NCI-H128 (cell line): Measurements from ENCODE around the gene MROH8.
"Not testable (repeated sequence)": the region's sequence is repeated elsewhere in the genome, so short reads cannot be mapped to it uniquely, and the experiment has no call there.

Experiments
- DNase-seq: peaks from one replicate; lab custom pipeline; 2025; ENCODE audit not compliant: unreplicated experiment; lab: John Stamatoyannopoulos, UW

Gene MROH8

DNA sequence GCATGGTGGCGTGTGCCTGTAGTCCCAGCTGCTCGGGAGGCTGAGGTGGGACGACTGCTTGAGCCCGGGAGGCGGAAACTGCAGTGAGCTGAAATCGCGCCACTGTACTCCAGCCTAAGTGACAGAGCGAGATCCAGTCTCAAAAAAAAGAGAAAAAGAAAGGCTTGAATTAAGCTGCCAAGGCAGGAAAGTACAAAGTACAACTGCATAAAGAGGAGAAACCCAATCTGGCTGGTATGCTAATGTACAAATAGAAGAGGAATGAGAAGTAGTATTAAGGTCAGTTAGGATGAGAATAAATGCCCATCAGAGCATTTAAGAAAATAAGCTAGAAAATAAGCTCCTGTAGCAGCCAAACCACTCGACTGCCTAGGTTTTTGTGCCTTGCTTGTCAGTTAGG, 23.4 kb downstream of the MROH8 start:
- no peak for DNase-seq

DNA sequence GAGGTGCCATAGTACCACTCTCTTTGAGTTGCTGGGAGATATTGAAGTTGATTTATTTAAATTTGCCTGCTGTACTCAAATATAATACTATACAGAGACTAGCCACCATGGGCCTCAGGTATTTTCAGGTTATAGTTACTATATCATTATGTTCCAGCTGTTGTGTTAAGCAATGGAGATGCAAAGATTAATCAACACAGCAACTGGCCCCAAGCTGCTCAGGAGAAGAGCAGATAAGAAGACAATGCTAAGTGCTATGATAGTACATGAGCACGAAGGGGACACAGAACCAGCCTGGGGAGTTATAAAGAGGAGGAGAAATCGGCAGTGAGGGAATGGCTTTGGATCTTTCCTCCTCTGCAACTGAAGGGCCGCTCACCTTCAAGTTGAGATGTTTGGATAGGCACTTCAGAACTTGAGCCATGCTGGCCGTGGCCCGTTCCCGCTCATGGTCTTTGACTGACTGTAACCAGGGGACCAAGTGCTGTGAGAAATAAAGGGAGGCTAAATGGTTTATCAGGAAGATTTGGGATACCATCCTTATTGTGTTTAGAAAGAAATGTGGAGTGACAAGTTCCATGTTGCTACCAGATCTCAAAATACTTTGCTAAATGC, 24.6 kb downstream of the MROH8 start:
- DNase-seq: no peak

DNA sequence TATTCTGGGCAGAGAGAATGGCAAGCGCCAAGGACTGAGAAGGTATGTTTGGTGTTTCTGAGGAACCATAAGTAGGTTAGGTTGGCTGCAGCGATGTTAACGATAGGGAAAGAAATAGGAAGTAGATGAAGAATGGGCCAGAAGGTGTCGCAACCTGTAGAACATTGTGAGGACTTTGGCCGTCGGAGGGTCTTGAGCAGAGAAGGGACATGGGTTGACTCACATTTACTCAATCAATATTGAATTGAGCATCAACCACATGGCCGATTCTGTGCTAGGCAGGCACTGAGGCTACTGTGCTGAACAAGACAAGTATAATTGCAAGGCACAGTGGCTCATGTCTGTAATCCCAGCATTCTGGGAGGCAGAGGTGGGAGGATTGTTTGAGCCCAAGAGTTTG, 27.1 kb downstream of the MROH8 start:
- no peak for DNase-seq

DNA sequence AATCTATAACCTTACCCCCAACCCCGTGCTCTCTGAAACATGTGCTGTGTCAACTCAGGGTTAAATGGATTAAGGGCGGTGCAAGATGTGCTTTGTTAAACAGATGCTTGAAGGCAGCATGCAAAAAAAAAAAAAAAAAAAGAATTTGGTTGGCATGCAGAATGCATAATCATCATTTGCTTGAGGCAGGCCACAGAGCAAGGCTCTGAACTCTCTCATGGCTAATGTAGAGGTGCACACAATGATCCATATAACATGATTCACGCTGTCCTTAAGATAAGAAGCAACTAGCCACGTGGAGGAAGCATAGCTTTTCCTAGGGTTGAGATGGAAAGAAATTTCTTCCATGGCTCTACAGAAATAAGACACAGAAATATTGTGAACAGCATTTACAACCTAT, 27.8 kb downstream of the MROH8 start:
- no peak for DNase-seq

DNA sequence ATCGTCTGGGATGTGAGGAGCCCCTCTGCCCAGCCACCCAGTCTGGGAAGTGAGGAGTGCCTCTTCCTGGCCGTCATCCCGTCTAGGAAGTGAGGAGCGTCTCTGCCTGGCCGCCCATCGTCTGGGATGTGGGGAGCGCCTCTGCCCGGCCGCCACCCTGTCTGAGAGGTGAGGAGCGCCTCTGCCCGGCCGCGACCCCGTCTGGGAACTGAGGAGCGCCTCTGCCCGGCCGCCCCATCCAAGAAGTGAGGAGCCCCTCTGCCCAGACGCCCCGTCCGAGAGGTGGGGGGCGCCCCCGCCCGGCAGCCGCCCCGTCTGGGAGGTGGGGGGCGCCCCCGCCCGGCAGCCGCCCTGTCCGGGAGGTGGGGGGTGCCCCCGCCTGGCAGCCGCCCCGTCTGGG, 28.5 kb downstream of the MROH8 start:
- DNase-seq: not testable (repeated sequence)

DNA sequence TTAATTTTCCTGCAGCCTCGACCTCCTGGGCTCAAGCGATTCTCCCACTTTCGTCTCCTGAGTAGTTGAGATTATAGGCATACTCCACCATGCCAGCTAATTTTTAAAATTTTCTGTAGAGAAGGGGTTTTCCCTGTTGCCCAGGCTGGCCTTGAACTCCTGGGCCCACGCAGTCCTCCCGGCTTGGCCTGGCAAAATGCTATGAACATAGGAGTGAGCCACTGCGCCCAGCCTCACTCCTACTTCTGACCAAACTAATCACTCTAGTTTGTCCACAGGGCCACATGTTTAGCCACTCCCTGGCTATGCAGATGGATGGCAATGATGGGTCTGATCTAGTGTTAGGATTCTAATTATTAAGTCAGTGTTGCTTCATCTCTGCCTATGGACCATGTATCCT, 32.1 kb downstream of the MROH8 start:
- no peak for DNase-seq

DNA sequence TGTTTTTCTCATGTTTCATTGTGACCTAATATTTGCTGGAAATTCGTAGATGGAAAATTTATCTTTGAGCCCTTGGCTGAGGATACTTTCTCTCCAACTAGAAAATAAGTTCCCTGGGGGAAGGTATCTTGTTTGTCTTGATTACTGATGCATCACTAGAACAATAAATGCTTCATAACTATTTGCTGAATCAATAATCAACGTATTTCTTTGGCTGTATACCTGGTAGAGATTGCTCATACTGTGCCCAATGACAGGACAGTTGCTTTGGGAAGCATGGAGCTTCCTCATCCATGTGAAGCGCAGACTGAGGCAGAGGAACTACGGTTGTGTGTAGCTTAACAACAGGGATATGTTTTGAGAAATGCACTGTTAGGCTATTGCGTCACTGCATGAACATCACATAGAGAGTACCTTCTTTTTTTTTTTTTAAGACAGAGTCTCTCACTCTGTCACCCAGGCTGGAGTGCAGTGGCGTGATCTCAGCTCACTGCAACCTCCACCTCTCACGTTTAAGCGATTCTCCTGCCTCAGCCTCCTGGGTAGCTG, 34.4 kb downstream of the MROH8 start:
- DNase-seq: no peak

DNA sequence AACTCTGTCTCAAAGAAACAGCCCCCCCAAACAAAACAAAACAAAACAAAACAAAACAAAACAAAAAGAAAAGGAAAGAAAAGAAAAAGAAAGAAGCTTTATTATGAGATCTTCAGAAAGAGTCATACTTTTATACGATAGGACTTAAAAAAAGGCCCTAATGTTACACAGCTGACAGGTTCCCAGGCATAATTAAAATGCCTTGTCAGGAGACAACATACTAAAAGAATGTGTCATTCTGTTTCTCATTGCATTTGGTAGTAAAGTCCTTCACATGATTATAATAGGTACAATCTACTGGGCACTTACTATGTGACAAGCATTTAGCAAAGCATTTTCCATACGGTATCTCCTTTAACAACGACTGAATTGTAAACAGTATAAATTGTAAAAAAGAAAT, 36.6 kb downstream of the MROH8 start:
- no peak for DNase-seq

DNA sequence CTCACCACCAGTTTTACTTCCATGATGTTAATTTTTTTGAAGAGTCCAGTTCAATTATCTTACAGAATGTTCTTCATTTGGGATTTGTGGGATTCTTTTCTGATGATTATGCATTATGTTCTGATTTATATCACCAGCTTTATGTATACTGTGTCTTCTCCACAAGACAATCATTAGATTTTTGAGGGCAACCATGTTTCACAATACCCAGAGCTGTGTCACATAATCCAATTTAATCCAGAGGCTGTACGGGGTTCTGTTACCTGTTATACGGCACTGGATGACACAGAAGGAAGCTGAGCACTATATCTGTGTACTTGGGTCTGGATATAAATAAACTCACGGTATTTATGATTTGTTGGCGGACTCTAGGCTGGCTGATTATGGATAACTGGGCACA, 41.8 kb downstream of the MROH8 start:
- DNase-seq: no peak

DNA sequence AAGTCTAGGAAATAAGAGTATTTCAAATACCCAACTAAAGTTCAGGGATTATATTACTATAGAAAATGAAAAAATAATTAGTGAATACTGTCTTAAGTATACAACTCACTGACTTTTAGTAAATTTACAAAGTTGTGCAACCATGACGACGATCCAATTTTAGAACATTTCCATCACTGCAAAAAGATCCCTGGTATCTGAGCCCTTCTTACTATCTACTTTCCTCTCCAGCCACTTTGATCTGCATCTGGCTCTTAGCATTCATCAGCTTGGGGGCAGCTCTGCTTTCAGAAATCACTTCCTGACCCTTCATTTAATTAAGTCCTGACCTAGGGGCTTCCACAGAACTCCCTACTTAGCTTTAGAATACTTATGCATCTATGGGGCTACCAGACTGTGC, 45.4 kb downstream of the MROH8 start:
- no peak for DNase-seq

DNA sequence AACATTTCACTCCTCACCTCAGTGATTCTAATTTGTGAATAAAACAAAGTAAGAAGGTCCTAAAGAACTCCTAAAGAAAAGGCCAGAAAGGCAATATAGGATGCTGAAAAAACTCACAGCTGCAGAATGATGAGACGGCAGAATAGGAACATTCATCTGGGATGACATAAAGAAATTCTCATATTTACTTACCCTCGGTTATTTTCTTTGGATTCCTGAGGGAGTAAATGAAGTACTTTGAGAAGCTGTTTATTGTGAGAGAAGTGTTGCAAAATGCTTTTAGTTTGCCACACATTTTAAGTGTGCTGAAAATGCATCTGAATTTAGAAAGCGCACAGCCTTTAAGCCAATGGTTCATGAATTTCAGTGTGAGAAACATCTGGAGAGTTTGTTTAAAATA, 47.9 kb downstream of the MROH8 start:
- no peak for DNase-seq

DNA sequence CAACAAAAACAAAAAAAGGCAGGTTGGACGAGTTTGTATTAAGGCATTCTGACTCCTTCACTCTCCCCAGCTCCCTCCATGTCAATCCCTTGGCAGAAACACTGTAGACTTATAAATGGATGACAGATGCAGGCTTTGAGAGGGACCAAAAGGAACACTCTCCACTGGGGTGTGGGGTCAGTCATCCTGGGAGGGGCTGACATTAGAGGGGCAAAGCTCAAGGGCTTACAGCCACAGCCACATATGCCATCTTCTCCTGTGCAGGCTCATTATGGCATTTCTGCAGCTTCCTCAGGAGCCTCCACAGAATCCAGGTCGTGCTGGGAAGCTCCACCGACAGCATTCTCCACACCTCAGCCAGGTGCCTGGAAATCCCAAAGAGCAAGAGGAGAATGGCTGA, 50.5 kb downstream of the MROH8 start:
- DNase-seq: no peak

DNA sequence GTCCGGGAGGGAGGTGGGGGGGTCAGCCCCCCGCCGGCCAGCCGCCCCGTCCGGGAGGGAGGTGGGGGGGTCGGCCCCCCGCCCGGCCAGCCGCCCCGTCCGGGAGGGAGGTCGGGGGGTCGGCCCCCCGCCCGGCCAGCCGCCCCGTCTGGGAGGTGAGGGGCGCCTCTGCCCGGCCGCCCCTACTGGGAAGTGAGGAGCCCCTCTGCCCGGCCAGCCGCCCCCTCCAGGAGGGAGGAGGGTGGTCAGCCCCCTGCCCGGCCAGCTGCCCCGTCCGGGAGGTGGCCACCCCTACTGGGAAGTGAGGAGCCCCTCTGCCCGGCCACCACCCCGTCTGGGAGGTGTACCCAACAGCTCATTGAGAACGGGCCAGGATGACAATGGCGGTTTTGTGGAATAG, 53.1 kb downstream of the MROH8 start:
- DNase-seq: not testable (repeated sequence)

DNA sequence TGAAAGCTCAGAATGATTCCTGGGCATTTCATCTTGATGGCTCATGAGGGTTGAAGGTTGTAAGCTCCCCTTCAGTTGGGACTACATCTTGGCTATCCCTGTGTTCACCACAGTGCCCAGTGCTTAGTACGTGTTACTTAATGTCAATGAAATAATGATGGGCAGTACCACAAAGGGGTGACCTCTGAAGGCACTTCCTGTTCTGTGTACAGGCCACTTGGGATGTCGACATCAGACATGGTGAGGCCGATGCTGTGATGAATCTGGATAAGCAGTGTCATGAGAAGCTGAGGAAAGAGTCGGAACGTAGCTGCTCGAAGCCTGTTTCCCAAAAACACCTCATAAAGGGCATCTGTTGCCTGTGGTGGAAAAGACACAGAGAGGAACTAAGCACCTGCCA, 55.9 kb downstream of the MROH8 start:
- DNase-seq: no peak

DNA sequence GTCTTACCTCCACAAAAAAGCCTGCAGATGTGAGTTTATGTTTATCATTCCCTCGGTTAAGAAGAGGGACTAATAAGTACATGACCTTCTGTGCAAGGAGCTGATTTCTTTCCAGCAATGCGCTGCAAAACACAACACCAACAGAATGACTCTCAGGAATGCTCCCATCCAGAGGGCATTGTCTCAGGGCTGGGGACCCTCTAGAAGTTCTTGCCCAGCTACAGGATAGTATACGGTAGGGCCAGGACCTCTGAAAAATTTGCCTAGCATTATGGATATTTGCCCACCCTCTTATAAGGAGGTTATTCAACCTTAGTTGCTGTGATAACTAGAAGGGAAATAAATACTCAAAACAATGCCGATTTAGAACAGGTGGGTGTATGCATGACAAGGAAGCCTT, 58.9 kb downstream of the MROH8 start:
- no peak for DNase-seq

DNA sequence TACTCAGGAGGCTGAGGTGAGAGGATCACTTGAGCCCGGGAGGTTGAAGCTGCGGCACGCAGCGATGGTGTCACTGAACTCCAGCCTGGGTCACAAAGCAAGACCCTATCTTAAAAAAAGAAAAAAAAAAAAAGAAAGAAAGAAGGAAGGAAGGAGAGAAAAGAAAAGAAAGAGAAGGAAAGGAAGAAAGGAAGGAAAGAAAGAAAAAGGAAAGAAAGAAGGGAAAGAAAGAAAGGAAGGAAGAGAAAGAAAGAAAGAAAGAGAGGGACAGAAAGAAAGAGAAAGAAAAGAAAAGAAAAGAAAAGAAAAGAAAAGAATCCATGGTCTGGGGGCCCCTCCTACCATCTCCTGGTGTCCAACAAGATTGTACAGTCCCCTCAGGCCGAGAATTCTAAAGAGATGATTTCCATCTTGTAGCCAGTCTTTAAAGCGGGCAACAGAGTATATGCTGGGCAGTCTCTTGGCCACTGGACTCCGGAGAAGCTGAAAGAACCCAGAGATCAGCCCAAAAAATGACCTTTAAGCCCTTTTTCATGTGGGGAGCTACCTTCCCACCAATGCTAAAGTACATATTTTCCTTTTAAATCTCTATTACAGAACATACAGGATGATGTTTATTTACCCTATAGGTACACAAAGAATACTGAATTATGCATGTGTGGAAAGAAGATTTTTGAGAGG, 59.9 kb downstream of the MROH8 start:
- DNase-seq: no peak

DNA sequence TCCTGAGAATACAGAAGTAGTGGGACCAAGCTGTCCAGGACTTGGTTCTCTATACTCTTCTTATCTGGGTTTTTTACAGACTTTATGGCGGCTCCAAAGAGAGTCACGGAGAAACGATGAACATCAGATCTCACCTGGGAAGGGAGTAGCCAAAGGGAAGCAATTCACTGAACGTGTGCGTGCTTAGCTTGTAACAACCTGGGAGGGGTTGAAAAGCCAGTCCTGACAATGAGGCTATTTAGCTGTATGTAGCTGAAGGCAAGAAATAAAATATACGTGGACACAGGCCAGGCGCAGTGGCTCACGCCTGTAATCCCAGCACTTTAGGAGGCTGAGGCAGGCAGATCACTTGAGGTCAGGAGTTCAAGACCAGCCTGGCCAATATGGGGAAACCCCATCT, 65.3 kb downstream of the MROH8 start:
- no peak for DNase-seq

DNA sequence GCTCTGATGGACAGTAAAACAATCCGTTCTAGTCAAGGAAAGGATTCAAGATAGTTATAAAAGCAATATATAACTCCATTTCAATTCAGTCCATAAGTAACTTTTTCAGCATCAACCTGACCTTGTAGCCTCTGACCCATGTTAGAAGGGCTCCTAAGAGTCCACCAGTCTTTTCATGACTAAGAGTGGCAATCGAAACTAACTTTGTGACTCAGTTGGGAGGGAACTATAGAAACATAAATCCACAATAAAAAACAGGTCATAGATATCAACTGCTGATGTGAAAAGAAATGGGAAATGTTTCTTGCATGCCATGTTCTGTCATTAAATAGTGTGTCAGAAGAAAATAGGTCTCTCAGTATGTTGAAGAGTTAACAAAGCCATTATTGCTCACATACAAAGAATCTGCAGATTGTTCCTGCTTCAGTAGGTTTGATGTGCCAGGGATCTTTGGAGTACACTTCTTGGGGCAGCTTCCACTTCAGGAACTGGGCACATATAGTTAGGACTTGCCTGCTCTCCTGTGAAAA, 67.4 kb downstream of the MROH8 start:
- DNase-seq: no peak

DNA sequence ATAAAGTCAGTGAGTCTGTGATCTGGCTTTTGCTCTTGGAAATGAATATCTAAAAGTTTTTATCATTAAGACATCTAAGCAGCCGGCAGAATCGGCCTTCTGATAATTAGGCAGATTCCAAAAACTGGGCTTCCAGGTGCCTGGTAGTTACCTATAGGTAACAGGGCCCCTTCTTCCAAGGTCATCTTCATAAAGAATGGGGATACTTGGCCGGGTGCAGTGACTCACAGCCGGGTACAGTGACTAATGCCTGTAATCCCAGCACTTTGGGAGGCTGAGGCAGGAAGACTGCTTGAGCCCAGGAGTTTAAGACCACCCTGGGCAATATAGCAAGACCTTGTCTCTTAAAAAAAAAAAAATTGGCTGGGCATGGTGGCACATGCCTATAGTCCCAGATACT, 70.7 kb downstream of the MROH8 start:
- no peak for DNase-seq

DNA sequence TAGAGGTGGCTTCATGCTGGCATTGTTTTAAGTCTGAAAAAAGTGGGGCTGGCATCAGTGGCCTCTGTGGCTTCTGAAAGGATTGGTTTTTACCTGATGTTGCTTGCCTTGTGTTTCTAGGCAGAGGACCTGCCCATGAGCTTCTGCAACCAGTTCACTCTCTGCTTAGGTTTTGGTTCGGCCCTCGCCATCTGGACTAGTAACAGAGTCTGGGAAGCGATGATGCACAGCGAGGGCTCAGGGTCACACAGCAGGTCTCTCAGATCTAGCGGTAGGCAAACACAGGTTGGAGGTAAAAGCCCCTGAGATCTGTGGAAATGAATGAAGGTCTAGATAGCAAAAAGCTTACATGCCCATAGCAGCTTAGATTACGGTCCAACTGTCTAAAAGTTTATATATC, 76.8 kb downstream of the MROH8 start:
- DNase-seq: no peak

DNA sequence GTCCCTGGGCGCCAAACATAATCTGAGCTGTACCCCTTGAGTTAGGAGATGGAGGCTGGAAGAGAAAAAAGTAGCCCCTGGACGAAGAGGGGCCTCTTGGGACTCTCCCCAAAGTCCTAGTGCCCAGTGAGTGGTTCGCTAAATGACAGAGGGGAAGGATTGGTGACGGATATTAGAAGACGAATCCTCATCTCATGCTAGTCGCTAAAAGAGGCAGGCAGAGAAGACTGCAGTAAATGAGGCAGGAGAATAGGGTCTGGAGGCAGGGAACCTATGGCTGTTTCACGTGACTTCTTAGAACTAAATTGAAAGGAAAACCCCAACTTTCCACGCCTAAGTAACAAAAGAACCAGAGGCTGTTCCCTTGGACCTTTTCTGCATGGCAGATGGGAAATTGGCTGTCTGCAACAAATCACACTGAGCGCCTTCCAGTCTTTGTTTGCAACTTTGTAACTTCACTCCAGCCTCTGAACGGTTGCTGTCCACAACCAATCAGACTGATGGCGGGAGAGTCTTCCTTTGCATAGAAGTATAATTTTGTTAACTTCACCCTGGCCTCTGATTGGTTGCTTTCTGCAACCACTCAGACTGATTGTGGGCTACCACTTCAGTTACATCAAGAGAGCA, 82.8 kb downstream of the MROH8 start:
- no peak for DNase-seq
